Prostate gland (tissue), 2 donors: ENCODE results near the gene PPP4R1. TPM values are rescaled to one million over a fixed set of nuclear protein-coding genes. Genes with fewer than 3 reads are reported as not detected.
A peak's percentile ranks its signal among the peaks of the same experiment; 100 is the strongest.

Experiments
- DNase-seq: peaks from one replicate; pipeline ENCODE4 v3.0.0-alpha.2; 2019; ENCODE audit warnings: low spot score
- H3K27ac ChIP-seq, 2 donors: fragments of 200-600 bp; sonication (generic); 2 replicates each; pipeline ENCODE4 v1.5.1; 2017 to 2019
- H3K27me3 ChIP-seq: fragments of 200-600 bp; sonication (generic); replicated peaks from 2 replicates; pipeline ENCODE4 v1.5.1; 2019; ENCODE audit not compliant: insufficient read depth
- H3K36me3 ChIP-seq, 2 donors: fragments of 200-600 bp; sonication (generic); 1 replicate in 1 of 2; 2 replicates in 1 of 2; pipeline versions ENCODE4 v1.5.1 to v1.8.1; 2017 to 2019
- H3K4me1 ChIP-seq: fragments of 200-600 bp; sonication (generic); replicated peaks from 2 replicates; pipeline ENCODE4 v1.5.1; 2019
- H3K4me3 ChIP-seq, 2 donors: fragments of 200-600 bp; sonication (generic); 2 replicates each; pipeline ENCODE4 v1.5.1; 2017 to 2019
- H3K9me3 ChIP-seq: fragments of 200-600 bp; sonication (generic); 2 replicates; pipeline ENCODE4 v1.5.1; 2017
- POLR2A ChIP-seq: fragments of 450-650 bp; IDR thresholded peaks from one replicate; pipeline ENCODE4 v1.6.1; 2016; ENCODE audit warnings: antibody characterized with exemption, mild to moderate bottlenecking
- POLR2AphosphoS5 ChIP-seq: sonication (generic); formaldehyde crosslinking; IDR thresholded peaks from one replicate; pipeline ENCODE4 v1.6.1; 2017; ENCODE audit warnings: antibody characterized with exemption
- WGBS: methylation state at CpG from one replicate; pipeline ENCODE4 v1.1.5; 2018; 5-methylcytosine and 5-hydroxymethylcytosine counted together
- intact Hi-C: fragments of 100-400 bp; cut with DNase I; formaldehyde crosslinking; loops from one replicate; pipeline ENCODE4 v1.14.2; 2022
- total RNA-seq, 2 donors: library from RNA; depleted of rRNA; stranded (reverse); fragments of >200 nt; gene quantifications; one replicate each; pipeline ENCODE4 v1.1.0, GENCODE V29; 2016
- TF ChIP-seq, protein P1 (sequence below), 4 experiments: fragments of 200-600 bp in 2 of 4; fragments of 450-650 bp in 2 of 4; sonication (generic) in 2 of 4; IDR thresholded peaks; 1 replicate in 3 of 4; 2 replicates in 1 of 4; pipeline ENCODE4 v1.5.1; 2016 to 2019; ENCODE audit warnings: antibody characterized with exemption in 4 of 4, mild to moderate bottlenecking in 2 of 4, moderate library complexity in 2 of 4

PPP4R1 gene
- total RNA-seq, 2 donors from 2014 or later = 39.1 to 67.0 TPM

DNA sequence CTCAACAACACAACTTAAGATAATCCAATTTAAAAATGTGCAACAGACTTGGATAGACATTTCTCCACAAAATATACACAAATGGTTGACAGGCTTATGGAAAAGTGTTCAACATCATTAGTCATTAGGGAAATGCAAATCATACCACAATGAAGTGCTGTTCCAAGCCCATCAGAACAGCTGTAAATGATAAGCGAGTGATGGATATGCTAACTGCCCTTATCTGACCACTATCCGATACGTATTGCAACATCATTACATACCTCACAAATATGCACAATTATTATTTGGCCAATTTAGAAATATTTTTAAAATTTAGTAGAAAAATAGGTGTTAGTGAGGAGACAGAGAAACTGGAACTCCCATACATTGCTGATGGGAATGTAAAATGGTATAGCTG is 62.2 kb downstream of the PPP4R1 start:
- Histone ChIP-seq H3K4me1 (no peaks in the 10 kb centered on the region), H3K36me3 (peaks cover 0 to 10% of the 10 kb centered on the region in 2 donors), H3K27me3 (no peaks in the 10 kb centered on the region)

DNA sequence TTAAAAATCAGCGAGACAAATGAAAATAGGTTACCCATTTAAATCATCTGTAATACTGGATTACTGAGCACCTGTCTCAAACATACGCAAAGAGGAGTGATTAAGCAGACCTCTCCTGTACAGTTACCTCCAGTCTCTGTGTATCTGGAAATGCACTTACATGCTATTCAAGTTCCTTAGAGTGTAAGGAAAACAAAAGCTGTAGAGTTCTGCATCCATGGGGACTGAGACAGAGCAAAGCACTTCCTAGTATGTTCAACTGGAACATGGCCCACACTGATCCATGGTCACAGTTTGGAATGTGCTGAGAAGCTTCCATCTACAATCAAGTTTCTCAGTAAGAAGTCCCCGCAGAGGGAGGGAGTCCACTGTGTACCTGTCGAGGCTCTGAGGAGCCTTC is 63.9 kb downstream of the PPP4R1 start:
- no peak overlapping the region for H3K4me3 ChIP-seq
- 86% methylated on average over 4 of the region's 4 CpGs for WGBS
- no peaks in the 10 kb centered on the region for H3K27me3 ChIP-seq
- no peaks in the 10 kb centered on the region for H3K4me1 ChIP-seq
- H3K27ac ChIP-seq = no peak overlapping the region
- no peaks in the 10 kb centered on the region for H3K9me3 ChIP-seq
- no peak for DNase-seq
- intact Hi-C loops = no loop called here
- TF ChIP-seq POLR2A = no peak
- no peak for TF ChIP-seq POLR2AphosphoS5
- TF ChIP-seq, protein P1, sequence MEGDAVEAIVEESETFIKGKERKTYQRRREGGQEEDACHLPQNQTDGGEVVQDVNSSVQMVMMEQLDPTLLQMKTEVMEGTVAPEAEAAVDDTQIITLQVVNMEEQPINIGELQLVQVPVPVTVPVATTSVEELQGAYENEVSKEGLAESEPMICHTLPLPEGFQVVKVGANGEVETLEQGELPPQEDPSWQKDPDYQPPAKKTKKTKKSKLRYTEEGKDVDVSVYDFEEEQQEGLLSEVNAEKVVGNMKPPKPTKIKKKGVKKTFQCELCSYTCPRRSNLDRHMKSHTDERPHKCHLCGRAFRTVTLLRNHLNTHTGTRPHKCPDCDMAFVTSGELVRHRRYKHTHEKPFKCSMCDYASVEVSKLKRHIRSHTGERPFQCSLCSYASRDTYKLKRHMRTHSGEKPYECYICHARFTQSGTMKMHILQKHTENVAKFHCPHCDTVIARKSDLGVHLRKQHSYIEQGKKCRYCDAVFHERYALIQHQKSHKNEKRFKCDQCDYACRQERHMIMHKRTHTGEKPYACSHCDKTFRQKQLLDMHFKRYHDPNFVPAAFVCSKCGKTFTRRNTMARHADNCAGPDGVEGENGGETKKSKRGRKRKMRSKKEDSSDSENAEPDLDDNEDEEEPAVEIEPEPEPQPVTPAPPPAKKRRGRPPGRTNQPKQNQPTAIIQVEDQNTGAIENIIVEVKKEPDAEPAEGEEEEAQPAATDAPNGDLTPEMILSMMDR (IDR thresholded peaks at IDR 0.05) = no peak
- peaks cover 0 to 10% of the 10 kb centered on the region in 2 donors for H3K36me3 ChIP-seq

More for the DNA sequence above, 62.2 kb downstream of the PPP4R1 start:
- no peak overlapping the region for H3K4me3 ChIP-seq
- intact Hi-C loops = no loop called here
- no peak overlapping the region for H3K27ac ChIP-seq
- 99% methylated on average over 3 of the region's 3 CpGs for WGBS
- TF ChIP-seq, protein P1 (IDR thresholded peaks at IDR 0.05) = no peak
- TF ChIP-seq POLR2AphosphoS5 (no peak), POLR2A (no peak)
- no peak for DNase-seq
- no peaks in the 10 kb centered on the region for H3K9me3 ChIP-seq

GRCh38 chr18:9549405-9549804 is 65.0 kb downstream of the PPP4R1 start:
- H3K27me3 ChIP-seq = no peaks in the 10 kb centered on the region
- no peaks in the 10 kb centered on the region for H3K4me1 ChIP-seq
- no peak overlapping the region for H3K27ac ChIP-seq
- peaks cover 0 to 10% of the 10 kb centered on the region in 2 donors for H3K36me3 ChIP-seq
- H3K4me3 ChIP-seq = no peak overlapping the region
- no peak for DNase-seq
- no peaks in the 10 kb centered on the region for H3K9me3 ChIP-seq
- TF ChIP-seq, protein P1 (IDR thresholded peaks at IDR 0.05) = peak in 1 of 4 experiments; percentile 11
- TF ChIP-seq POLR2AphosphoS5 (no peak), POLR2A (no peak)
- WGBS = 88% methylated on average over 7 of the region's 7 CpGs
- intact Hi-C loops = no loop called here

DNA sequence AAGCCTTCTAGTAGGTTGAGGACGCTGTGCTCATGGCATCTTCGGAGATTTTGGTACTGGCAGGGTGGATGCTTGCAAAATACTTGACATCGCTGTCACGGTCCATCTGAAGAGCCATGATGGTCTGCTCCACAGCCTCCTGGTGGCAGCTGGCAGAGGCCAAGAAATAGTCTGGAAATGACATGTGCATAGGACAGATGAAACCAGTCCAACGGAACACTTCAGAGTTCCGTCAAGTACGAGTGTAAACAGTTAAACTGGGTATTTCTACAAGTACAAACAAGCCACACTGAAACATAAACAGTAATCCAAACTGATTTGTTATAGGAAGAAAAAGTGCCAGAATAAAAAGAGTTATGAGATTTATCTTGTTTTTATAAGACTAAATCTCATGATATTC is 66.6 kb downstream of the PPP4R1 start:
- peaks cover 0 to 10% of the 10 kb centered on the region in 2 donors for H3K36me3 ChIP-seq

GRCh38 chr18:9546468-9546867 is 67.9 kb downstream of the PPP4R1 start:
- Histone ChIP-seq H3K9me3 (no peaks in the 10 kb centered on the region), H3K36me3 (peaks cover 0 to 10% of the 10 kb centered on the region in 2 donors), H3K4me1 (no peaks in the 10 kb centered on the region), H3K27me3 (no peaks in the 10 kb centered on the region), H3K27ac (no peak overlapping the region), H3K4me3 (no peak overlapping the region)
- WGBS = 71% methylated on average over 6 of the region's 6 CpGs
- intact Hi-C loops = no loop called here
- DNase-seq = no peak
- TF ChIP-seq POLR2A (no peak), POLR2AphosphoS5 (no peak)
- TF ChIP-seq, protein P1 (IDR thresholded peaks at IDR 0.05) = no peak

More for the DNA sequence above, 66.6 kb downstream of the PPP4R1 start:
- H3K4me1 ChIP-seq = no peaks in the 10 kb centered on the region
- no peak overlapping the region for H3K27ac ChIP-seq
- H3K27me3 ChIP-seq = no peaks in the 10 kb centered on the region
- DNase-seq = no peak
- intact Hi-C loops = no loop called here
- no peak overlapping the region for H3K4me3 ChIP-seq
- 67% methylated on average over 7 of the region's 7 CpGs for WGBS
- TF ChIP-seq, protein P1 (IDR thresholded peaks at IDR 0.05) = no peak
- TF ChIP-seq POLR2AphosphoS5 (no peak), POLR2A (no peak)
- no peaks in the 10 kb centered on the region for H3K9me3 ChIP-seq
